Pancreas (tissue), 10 donors: ENCODE data around the gene WDR33. TPM values are rescaled to one million over a fixed set of nuclear protein-coding genes. Genes with fewer than 3 reads are reported as not detected.

Experiments used
- ATAC-seq, 4 donors: fragments of 200-7000 bp; cut with Tn5 transposase; one replicate each; pipeline versions ENCODE4 v1.8.0 to v1.9.1; 2020; ENCODE audit warnings: mild to moderate bottlenecking in 4 of 4, moderate library complexity in 4 of 4
- DNase-seq, 6 donors: peaks; one replicate each; pipeline ENCODE4 v3.0.0-alpha.2; 2020
- FAIRE-seq: peaks from 2 replicates; lab custom pipeline; 2012; peaks lifted over from hg19 to GRCh38; lab: Jason Lieb, UNC
- H3K27ac ChIP-seq, 4 donors: fragments of 200-600 bp; sonication (generic); 1 replicate in 3 of 4; 2 replicates in 1 of 4; pipeline versions ENCODE4 v1.5.0 to v1.8.0; 2020
- H3K27me3 ChIP-seq, 4 donors: fragments of 200-600 bp; one replicate each; pipeline ENCODE4 v1.8.0; 2021
- H3K36me3 ChIP-seq, 3 donors: fragments of 200-600 bp; sonication (generic) in 1 of 3; one replicate each; pipeline versions ENCODE4 v1.5.0 to v1.8.0; 2020 to 2021
- H3K4me1 ChIP-seq, 3 donors: fragments of 200-600 bp; one replicate each; pipeline ENCODE4 v1.8.0; 2021
- H3K4me3 ChIP-seq, 4 donors: fragments of 200-600 bp; sonication (generic) in 2 of 4; one replicate each; pipeline versions ENCODE4 v1.5.0 to v1.8.0; 2020 to 2021
- H3K9me3 ChIP-seq, 4 donors: fragments of 200-600 bp; one replicate each; pipeline ENCODE4 v1.8.0; 2021
- CTCF ChIP-seq, 4 donors: fragments of 200-600 bp; sonication (generic) in 3 of 4; IDR thresholded peaks; one replicate each; pipeline versions ENCODE4 v1.5.0 to v1.8.0; 2021; ENCODE audit warnings: antibody characterized with exemption in 4 of 4
- WGBS, 2 donors: extraction: QIAGEN DNeasy Blood & Tissue Kit; methylation state at CpG; one replicate each; pipeline ENCODE4 v1.1.7; 2013; 5-methylcytosine and 5-hydroxymethylcytosine counted together
- intact Hi-C, 3 donors: fragments of 100-400 bp; cut with DNase I; formaldehyde crosslinking; loops; one replicate each; pipeline versions ENCODE4 v1.11.1 to v1.14.2; 2022
- polyA plus RNA-seq, 2 donors: library from polyadenylated mRNA; stranded (reverse); fragments of 200-250 nt; gene quantifications; one replicate each; pipeline ENCODE4 v1.2.3, GENCODE V29; 2013
- total RNA-seq, 6 donors: library from RNA; stranded (reverse); fragmentation: NEBNext Ultra II Directional in 4 of 6; extraction: Animal tissue kit (Norgen Biotek cat#: 25700) in 4 of 6; gene quantifications; one replicate each; pipeline versions ENCODE4 v1.2.1 to v1.2.4, GENCODE V29; 2021 to 2023
- donor health status: healthy with polysubstance abuse.
- donor health status: DM: no; HTN: no; CAD: no; lungs with moderate emphysema.
- donor health status: DM: no; HTN: no; CAD: no.
- donor health status: control.
- donor health status: control.
- donor health status: Bipolar disorder and iron deficiency.
- donor health status: DM: yes; HTN: yes; CAD: no.
- donor health status: DM: no; HTN: no; CAD: no.
- donor health status: DM: no; HTN: no; CAD: no.
- donor health status: DM: yes; HTN: yes; CAD: no.

The WDR33 gene
- total and polyA plus RNA-seq, 8 donors, result 8.9 to 29.6 (median 17.7) TPM

GRCh38 chr2:127853671-127854070 is 42.7 kb upstream of the WDR33 start:
- FAIRE-seq (no peak), DNase-seq (no peak), ATAC-seq (no peak)
- WGBS, 2 donors, result 94 to 95% methylated on average over 4 of the region's 4 CpGs
- Histone ChIP-seq H3K36me3 (peaks cover 0 to 13% (median 5%) of the 10 kb centered on the region in 3 donors), H3K9me3 (no peaks in the 10 kb centered on the region), H3K27me3 (no peaks in the 10 kb centered on the region), H3K4me3 (no peak overlapping the region), H3K4me1 (peaks cover 6 to 17% (median 12%) of the 10 kb centered on the region in 3 donors), H3K27ac (no peak overlapping the region)
- intact Hi-C loops, result no loop called here
- no peak for TF ChIP-seq CTCF (IDR thresholded peaks at IDR 0.05)

- ATAC-seq, result no peak
- 88 to 89% methylated on average over 8 of the region's 8 CpGs for WGBS, 2 donors
- Histone ChIP-seq H3K4me1 (peaks cover 6 to 17% (median 12%) of the 10 kb centered on the region in 3 donors), H3K36me3 (peaks cover 0 to 25% (median 5%) of the 10 kb centered on the region in 3 donors), H3K27me3 (no peaks in the 10 kb centered on the region), H3K27ac (no peak overlapping the region), H3K4me3 (no peak overlapping the region), H3K9me3 (no peaks in the 10 kb centered on the region)
- intact Hi-C loops, result no loop called here
- TF ChIP-seq CTCF (IDR thresholded peaks at IDR 0.05), result no peak
- no peak for DNase-seq
- FAIRE-seq, result no peak
Measured at GRCh38 chr2:127852388-127852787, 41.4 kb upstream of the WDR33 start.

- intact Hi-C loops, result loop anchor here in 1 of 3 donors (2.0 kb wide), 1 partner anchor 27 kb away; no protein-coding TSS in a partner anchor
- no peak for ATAC-seq
- H3K27me3 ChIP-seq, result no peaks in the 10 kb centered on the region
- no peak for DNase-seq
- H3K9me3 ChIP-seq, result no peaks in the 10 kb centered on the region
- no peaks in the 10 kb centered on the region for H3K4me1 ChIP-seq
- no peak for TF ChIP-seq CTCF (IDR thresholded peaks at IDR 0.05)
- 93 to 94% methylated on average over 7 of the region's 7 CpGs for WGBS, 2 donors
- no peak overlapping the region for H3K27ac ChIP-seq
- H3K36me3 ChIP-seq, result peaks cover 0 to 44% (median 15%) of the 10 kb centered on the region in 3 donors
- no peak overlapping the region for H3K4me3 ChIP-seq
- no peak for FAIRE-seq
Measured at GRCh38 chr2:127847931-127848330, 37.0 kb upstream of the WDR33 start.

GRCh38 chr2:127844973-127845372 is 34.0 kb upstream of the WDR33 start:
- H3K27ac ChIP-seq, result no peak overlapping the region
- H3K9me3 ChIP-seq, result no peaks in the 10 kb centered on the region
- DNase-seq, result no peak
- no peak for ATAC-seq
- WGBS, 2 donors, result 91 to 93% methylated on average over 4 of the region's 4 CpGs
- intact Hi-C loops, result no loop called here
- no peaks in the 10 kb centered on the region for H3K27me3 ChIP-seq
- no peak overlapping the region for H3K4me3 ChIP-seq
- no peak for TF ChIP-seq CTCF (IDR thresholded peaks at IDR 0.05)
- H3K4me1 ChIP-seq, result no peaks in the 10 kb centered on the region
- H3K36me3 ChIP-seq, result peaks cover 0 to 38% (median 10%) of the 10 kb centered on the region in 3 donors
- FAIRE-seq, result no peak

GRCh38 chr2:127843677-127844076 is 32.7 kb upstream of the WDR33 start:
- 96% methylated on average over 6 of the region's 6 CpGs for WGBS, 2 donors
- FAIRE-seq (no peak), ATAC-seq (no peak), DNase-seq (no peak)
- H3K4me3 ChIP-seq, result no peak overlapping the region
- H3K36me3 ChIP-seq, result peaks cover 0 to 30% (median 10%) of the 10 kb centered on the region in 3 donors
- H3K27me3 ChIP-seq, result no peaks in the 10 kb centered on the region
- H3K4me1 ChIP-seq, result no peaks in the 10 kb centered on the region
- TF ChIP-seq CTCF (IDR thresholded peaks at IDR 0.05), result no peak
- intact Hi-C loops, result no loop called here
- H3K9me3 ChIP-seq, result no peaks in the 10 kb centered on the region
- H3K27ac ChIP-seq, result no peak overlapping the region
